ENCODE measurements around the gene ERRFI1. TPM values are rescaled to one million over a fixed set of nuclear protein-coding genes. Genes with fewer than 3 reads are reported as not detected.

The ERRFI1 gene
- total RNA-seq, 3 donors from 2014 or later: 48.5 to 84.0 (median 50.2) TPM

- ATAC-seq (no peak), DNase-seq (no peak)
- no peaks in the 10 kb centered on the region for H3K36me3 ChIP-seq (ENCODE audit: low read depth)
- peaks cover 3% of the 10 kb centered on the region for H3K4me1 ChIP-seq (ENCODE audit: low read depth)
- TF ChIP-seq, protein P1, sequence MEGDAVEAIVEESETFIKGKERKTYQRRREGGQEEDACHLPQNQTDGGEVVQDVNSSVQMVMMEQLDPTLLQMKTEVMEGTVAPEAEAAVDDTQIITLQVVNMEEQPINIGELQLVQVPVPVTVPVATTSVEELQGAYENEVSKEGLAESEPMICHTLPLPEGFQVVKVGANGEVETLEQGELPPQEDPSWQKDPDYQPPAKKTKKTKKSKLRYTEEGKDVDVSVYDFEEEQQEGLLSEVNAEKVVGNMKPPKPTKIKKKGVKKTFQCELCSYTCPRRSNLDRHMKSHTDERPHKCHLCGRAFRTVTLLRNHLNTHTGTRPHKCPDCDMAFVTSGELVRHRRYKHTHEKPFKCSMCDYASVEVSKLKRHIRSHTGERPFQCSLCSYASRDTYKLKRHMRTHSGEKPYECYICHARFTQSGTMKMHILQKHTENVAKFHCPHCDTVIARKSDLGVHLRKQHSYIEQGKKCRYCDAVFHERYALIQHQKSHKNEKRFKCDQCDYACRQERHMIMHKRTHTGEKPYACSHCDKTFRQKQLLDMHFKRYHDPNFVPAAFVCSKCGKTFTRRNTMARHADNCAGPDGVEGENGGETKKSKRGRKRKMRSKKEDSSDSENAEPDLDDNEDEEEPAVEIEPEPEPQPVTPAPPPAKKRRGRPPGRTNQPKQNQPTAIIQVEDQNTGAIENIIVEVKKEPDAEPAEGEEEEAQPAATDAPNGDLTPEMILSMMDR (IDR thresholded peaks at IDR 0.05): no peak
- no peaks in the 10 kb centered on the region for H3K9me3 ChIP-seq
- intact Hi-C loops (cut with DNase I, micrococcal nuclease): loop anchor here in 1 of 2 donors (10.0 kb wide), 1 partner anchor 113 kb away; no protein-coding TSS in a partner anchor
- no peak overlapping the region for H3K4me3 ChIP-seq
Observed at GRCh38 chr1:8021676-8022266, 4.3 kb downstream of the ERRFI1 start.

DNA sequence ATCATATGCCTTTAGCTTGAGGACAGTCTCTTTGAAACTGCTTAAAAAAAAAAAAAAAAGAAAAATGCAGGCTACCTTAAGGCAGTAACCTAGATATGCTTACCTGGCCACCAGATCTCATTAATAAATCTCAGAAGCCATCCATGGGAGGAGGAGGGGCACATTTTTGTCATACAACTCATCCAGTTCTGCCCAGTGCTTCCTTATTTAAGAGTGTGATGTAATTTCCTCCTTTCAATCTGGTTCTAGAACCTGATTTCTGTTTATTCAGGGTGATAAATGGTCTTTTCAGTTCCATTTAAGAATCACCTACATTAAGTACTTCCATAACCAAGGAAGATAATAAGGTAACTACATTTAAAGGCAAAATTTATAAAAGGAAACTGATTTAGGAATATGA is 6.1 kb downstream of the ERRFI1 start:
- TF ChIP-seq, protein P1 (IDR thresholded peaks at IDR 0.05): no peak
- no peaks in the 10 kb centered on the region for H3K36me3 ChIP-seq (ENCODE audit: low read depth)
- intact Hi-C loops (cut with DNase I, micrococcal nuclease): loop anchor here in 1 of 2 donors (10.0 kb wide), 1 partner anchor 115 kb away; no protein-coding TSS in a partner anchor
- H3K4me1 ChIP-seq (ENCODE audit: low read depth): peaks cover 20% of the 10 kb centered on the region
- H3K9me3 ChIP-seq: no peaks in the 10 kb centered on the region
- DNase-seq (peak in 1 of 3 donors; percentile 39), ATAC-seq (peak; percentile 76)
- no peak overlapping the region for H3K4me3 ChIP-seq

DNA sequence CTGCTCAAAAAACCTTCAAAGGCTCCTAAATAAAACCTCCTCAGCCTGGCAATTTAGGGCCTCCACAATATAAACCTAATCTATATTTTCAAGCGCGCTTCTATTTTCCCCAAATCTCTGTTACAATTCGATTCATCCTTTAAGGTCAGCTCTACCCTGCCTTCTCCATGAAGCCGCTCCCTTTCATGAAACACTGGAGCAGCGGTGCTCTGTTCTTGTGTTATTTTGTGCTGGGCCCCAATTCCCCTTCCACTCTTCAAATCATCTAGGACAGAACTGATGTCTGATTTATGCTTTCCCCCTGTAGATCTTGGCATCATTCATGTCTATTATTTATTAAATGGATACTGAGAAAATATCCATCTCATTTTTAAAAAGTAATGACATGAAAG is 6.9 kb downstream of the ERRFI1 start:
- H3K4me3 ChIP-seq: no peak overlapping the region
- no peaks in the 10 kb centered on the region for H3K9me3 ChIP-seq
- peaks cover 23% of the 10 kb centered on the region for H3K4me1 ChIP-seq (ENCODE audit: low read depth)
- intact Hi-C loops (cut with DNase I, micrococcal nuclease): loop anchor here (10.0 kb wide), 1 partner anchor 296 kb away; the partner anchor contains the start of gene SLC45A1 (in 2 of the 2)
- DNase-seq (no peak), ATAC-seq (no peak)
- no peaks in the 10 kb centered on the region for H3K36me3 ChIP-seq (ENCODE audit: low read depth)
- TF ChIP-seq, protein P1 (IDR thresholded peaks at IDR 0.05): no peak

DNA sequence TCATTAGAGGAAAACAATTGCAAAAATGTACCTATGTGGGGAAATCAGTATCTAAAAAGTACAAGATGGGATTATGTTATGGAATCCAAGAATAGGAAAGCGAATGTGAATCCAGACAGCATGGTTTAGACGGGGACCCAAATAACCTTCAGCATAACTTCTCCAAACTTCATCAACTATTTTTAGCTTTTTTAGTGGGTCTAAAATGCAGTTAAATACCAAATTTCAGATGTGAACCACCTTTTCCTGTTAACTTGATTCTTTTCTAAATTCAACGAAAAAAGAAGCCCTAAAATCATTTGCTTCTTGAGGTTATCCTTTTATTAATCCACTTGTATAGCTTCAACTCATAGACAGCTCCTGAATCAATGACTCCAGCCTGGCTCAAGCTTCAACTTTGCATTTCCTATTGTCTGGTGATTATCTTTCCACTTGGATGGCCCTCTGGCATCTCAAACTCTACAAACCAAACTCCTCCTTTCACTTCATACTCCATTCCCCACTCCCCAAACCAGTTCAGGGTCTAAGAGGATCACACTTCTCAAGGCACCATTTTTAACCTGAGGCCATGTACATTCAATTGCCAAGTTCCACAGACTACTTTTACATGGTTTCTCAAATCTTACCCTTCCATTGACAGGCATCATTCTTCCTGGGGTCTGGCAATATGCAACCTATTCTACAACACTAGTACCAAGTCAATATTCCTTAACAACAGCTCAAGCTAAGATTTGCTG is 7.4 kb downstream of the ERRFI1 start:
- Histone ChIP-seq H3K9me3 (no peaks in the 10 kb centered on the region), H3K36me3 (ENCODE audit: low read depth) (no peaks in the 10 kb centered on the region), H3K4me1 (ENCODE audit: low read depth) (peaks cover 23% of the 10 kb centered on the region), H3K4me3 (no peak overlapping the region)
- ATAC-seq (no peak), DNase-seq (no peak)
- intact Hi-C loops (cut with DNase I, micrococcal nuclease): loop anchor here (10.0 kb wide), 1 partner anchor 296 kb away; the partner anchor contains the start of gene SLC45A1 (in 2 of the 2)
- TF ChIP-seq, protein P1 (IDR thresholded peaks at IDR 0.05): no peak

- no peaks in the 10 kb centered on the region for H3K36me3 ChIP-seq (ENCODE audit: low read depth)
Observed at GRCh38 chr1:8017495-8018197, 8.5 kb downstream of the ERRFI1 start.

More at GRCh38 chr1:8017495-8018197, 8.5 kb downstream of the ERRFI1 start:
- Histone ChIP-seq H3K4me1 (ENCODE audit: low read depth) (peaks cover 23% of the 10 kb centered on the region), H3K9me3 (no peaks in the 10 kb centered on the region), H3K4me3 (no peak overlapping the region)
- intact Hi-C loops (cut with DNase I, micrococcal nuclease): loop anchor here (10.0 kb wide), 1 partner anchor 297 kb away; the partner anchor contains the start of gene SLC45A1 (in 2 of the 2)
- TF ChIP-seq, protein P1 (IDR thresholded peaks at IDR 0.05): no peak
- DNase-seq (peak in 1 of 3 donors; percentile 24), ATAC-seq (peak; percentile 12)

Measured in mucosa of descending colon (tissue), 3 donors.